GM15510 (cell line): ENCODE measurements around the gene TTC34.

Experiments used
- POLR2A ChIP-seq: IDR thresholded peaks from 3 replicates; pipeline ENCODE4 v1.6.1; 2011; ENCODE audit warnings: borderline replicate concordance; ENCODE audit not compliant: insufficient read length; ENCODE audit errors: extremely low read depth

TTC34 gene

DNA sequence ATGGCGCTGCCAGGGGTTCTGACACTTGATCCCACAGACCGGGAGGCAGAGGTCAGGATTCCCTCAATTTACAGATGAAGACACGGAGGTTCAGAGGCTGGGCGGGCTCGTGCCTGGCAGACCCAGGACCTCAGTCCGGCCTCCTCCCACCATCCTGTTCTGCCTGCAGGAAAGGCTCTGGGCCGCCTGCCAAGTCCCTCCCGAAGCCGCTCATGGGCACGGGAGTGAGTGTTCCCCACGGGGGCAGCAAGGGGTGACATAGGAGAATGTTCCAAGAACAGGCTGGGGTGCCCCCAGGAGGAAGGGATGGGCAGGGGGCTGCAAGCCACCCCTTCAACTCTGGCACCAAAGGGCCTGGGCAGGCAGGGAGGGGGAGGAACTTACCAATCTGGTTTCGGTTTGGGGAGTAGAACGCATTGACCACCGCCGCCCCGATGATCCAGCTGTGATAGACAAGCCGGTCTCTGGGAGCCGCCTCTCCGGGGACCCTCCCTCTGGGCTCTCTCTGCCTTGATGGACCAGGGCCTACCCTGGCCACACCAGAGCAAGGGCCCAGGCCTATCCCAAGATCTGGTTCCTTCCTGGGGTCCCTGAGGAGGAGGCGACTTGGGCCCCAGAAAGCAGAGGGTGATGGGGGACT, 207.4 kb downstream of the TTC34 start:
- no peak for TF ChIP-seq POLR2A

DNA sequence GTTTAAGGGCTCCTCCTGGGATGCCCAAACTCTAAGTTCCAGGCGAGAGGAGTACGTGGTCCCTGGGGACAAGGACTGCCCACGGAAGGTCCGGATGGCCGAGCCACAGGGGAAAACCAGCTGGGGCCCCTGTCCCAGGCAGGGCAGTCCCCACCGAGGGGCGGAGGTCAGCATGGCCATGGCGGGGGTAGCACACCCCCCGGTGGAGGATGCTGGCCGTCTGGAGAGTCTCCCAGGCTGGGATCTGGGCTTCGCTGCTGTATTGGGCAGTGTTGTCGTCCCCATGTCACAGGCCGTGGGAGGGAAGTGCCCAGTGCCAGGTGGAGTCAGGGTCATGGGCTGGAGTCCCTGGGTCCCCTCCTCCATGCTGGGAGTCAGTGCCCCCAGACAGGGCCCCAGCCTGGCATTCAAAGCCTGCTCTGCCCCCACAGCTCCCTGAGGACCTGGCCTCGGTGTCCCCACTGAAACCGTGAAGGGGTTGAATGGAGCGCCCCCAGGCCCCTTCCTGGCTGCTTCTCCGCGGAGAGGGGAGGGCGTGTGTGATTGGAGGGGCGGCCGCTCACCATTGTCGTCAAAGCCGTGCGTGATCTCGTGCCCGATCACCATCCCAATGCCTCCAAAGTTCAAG, 208.1 kb downstream of the TTC34 start:
- no peak for TF ChIP-seq POLR2A

DNA sequence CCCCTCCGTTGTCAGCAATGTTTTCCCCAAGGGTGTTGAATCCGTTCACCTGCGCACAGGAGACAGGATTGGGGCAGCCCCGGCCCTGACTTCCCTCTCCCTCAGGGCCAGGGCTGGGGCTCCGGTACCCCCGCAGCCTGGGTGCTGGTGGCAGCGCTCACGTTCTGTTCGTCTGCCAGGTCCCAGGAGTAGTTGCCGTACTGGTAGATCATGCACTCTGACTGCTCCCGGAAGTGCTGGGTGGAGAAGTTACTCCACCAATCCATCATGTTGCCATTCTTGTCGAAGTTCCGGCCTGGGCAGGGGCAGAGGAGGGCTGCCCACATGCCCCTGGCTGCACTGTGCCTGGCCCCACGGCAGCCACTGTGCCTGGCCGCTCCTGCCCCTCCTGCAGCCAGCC, 208.8 kb downstream of the TTC34 start:
- no peak for TF ChIP-seq POLR2A

DNA sequence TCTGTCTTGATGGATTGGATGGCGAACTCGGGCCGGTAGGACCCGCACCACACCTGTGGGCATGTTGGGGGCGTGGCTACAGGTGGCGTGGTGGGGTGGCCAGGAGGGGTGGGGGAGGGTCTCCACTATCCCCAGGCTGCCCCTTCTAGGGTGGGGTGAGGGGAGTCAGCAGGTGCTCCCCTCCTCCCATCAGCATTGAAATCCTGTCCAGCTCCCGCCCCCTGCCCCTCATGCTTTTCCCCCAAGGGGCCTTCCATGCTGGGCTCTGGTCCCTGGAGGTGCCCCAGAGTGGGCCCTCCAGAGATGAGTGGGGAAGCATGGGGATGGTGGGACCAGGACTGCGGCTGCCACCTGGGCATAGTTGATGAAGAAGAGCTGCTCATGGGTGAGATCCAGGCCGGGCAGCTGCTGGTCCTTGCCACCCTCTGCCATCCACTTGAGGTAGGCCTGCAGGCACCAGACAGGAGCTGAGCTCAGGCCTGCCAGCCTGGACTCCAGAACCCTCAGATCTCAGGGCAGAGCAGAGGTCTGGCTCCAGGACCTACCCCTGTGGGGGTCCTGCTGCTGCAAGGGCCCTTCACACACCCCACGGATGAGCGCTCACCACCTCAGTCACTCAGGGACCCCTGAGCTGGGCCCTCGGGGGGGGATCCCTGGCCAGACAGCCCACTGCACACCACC, 209.8 kb downstream of the TTC34 start:
- TF ChIP-seq POLR2A: no peak

DNA sequence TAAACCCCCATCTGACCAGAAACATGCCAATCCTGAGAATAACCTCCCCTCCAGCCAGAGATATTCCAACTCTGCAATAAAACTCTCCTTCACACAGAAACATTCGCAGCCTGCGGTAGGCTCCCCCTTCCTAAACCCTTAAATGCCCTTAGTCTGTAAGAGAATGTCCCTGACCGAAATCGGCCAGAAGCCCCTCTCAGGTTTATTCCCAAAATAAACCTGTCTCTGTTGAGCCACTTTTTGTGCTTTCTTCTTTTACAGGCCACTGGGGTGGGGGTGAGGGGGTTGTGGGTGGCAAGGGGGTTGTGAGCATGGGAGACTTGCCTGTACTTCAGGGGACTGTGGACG, 210.3 kb downstream of the TTC34 start:
- TF ChIP-seq POLR2A: no peak

DNA sequence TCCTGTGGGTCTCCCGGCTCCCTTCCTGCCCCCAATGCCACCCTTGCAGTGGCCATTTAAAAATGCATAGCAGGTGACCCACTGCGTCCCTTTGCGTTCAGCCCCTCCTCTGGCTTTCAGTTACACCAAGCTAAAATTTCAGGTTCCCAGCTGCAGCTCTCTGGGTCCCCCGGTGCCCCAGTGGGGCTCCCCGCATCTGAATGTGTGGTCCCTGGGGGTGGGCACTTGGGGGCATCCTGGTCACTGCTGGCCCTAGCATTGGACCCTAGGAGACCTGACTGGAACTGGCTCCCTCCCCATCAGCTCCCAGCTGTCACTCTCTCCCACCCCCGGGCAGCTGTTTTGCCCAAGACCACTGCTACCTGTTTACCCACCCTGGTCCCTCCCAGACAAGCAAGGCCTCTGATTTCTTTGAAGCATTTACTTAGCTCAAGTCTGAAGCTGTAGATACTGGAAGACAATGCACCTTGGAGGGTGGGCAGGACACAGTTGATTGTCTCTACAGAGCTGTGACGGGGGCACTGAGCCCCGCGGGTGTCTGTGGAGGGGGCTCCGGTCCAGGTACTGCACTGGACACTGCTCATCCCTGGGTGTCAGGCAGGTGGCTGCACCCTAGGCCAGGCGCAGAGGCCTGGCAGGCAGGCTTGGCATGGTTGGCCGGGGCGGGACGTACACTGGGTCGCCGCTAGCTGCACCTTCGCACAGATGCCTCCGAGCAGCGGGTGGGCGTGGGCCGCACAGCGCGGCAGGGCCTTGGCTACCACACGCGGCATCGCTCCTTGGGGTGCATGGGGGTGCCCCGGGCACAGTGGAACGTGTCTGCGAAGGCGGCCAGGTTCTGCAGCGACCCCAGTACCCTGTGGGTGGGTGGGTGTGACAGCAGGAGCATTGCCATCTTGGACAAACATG, 211.0 kb downstream of the TTC34 start:
- TF ChIP-seq POLR2A: no peak

DNA sequence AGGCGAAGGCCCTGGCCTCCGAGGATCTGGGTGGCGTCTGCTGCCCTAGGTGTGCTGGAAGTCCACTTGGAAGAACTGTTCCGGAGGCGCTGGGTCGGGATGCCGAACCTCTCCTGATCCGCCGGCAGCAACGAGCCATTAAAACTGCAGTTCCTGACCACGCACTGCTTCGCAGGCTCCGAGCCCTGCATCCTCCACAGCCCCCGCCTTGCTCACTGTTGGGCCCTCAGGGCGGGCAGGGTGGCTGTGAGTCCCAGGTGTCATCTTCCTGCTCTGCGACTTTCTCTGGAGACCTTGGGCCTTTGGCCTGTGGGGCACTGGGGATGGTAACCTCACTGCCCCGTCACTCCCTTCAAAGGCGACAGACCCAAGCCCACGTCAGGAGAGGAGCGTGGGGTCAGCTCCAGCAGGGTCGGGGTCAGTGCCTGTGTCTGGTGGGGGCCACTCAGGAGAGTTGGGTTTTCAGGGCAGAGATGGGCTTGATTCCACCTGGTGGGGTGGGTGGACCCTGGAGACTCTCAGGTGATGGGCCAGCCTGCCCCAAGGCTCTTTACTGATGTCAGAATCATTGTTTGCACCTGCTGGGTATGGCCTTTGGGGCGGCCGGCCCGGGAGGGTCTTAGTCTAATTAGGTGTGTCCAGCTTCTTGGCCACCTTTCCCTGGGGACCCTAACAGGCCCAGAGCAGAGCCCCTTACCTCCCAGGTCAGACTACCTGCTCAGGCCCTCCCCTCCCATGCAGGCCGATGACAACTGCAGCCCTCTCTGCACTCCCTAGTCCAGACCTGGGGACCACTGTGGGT, 211.9 kb downstream of the TTC34 start:
- TF ChIP-seq POLR2A: no peak

DNA sequence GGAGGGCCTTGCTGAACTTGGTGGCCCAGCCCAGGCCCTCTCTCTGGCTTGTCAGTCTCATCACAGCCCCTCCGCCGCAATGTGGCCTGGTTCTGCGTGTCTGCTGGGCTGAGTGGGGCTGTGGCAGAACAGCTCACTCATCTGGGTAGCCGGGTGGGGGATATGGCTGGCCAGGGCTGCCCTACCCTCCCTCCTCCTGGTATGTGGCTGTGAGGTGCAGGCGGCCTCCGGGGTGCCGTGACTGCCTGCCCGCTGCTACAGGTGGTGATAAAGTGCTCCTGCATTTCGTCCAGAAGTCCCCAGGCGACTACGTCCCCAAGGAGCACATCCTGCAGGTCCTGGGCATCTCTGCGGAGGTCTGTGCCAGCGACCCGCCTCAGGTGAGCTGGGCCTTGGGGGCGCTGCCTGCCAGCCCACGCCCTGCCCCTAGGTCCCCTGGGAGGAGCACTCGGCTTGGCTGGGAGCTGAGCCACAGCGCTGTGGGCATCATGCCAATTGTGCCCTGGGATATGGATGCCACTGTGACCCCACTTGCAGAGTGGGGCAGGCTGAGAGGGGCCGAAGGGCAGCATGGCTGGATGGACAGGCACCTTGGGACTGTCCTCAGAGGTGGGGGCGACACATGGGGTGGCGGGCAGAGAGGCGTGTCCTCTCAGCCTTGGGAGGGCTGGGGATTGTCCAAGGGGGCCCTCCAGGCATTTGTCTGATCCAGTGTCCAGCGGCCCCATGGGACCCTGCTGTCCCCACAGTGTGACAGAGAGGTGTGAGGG, 212.6 kb downstream of the TTC34 start:
- TF ChIP-seq POLR2A: no peak

DNA sequence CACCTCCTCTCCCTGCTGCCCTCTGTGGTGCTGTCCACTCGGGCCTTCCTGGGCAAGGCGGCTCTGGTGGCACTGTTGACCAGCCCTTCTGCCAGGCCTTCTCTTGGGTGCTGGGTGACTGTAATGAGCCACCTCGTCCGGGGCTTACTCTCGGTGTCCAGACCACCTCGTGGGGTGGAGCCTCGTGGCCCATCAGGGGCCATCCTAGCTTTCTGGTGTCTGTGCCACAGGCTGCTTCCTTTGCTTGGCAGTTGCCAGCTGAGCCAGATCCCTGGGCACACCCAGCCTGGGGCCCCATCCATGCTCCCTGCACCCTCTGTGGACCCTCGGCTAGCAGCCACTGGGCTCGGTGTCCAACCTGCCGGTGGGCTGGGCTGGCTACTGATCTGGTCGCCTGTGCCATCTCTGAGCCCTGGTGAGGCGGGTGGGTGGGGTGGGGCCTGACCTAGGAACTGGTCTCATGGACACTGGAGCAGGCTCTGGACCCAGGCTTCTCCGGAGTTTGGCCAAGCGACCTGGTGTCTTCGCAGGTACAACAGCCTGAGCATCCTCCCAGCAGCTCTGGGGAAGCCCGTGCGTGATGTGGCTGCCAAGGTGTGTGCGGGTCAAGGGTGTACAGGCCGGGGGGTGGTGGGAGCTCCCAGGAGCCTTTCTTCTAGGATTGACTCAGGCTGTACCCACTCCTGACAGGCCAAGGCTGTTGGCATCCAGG, 213.5 kb downstream of the TTC34 start:
- TF ChIP-seq POLR2A: no peak

DNA sequence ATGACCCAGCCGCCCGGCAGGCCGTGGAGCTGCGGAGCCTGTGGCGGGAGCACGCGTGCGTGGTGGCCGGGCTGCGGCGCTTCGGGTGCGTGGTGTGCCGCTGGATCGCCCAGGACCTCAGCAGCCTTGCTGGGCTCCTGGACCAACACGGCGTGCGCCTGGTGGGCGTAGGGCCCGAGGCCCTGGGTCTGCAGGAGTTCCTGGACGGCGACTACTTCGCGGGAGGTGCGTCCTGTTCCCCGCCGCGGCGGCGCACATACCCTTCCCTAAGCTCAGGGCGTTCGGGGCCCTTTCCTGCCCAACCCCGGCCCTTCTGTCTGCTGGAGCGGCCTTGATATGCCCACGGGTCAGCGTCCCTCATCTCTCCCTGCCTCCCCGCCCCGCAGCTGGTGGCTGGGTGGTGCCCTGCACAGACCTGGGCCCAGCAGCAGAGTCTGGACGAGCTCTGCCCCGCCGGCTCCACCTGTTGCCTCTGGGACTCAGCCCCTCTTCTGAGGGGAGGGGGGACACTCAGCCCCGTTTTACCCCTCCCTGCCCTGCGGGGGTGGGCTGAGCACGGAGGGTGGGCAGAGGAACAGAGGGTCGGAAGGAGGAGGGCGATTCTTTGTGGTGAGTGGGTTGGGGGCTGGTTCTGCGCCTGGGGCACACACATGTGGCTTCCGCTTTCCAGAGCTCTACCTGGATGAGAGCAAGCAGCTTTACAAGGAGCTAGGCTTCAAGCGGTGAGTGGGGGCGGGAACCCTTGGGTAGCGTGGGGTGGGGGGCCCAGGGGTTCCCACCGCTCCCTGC, 214.2 kb downstream of the TTC34 start:
- no peak for TF ChIP-seq POLR2A

DNA sequence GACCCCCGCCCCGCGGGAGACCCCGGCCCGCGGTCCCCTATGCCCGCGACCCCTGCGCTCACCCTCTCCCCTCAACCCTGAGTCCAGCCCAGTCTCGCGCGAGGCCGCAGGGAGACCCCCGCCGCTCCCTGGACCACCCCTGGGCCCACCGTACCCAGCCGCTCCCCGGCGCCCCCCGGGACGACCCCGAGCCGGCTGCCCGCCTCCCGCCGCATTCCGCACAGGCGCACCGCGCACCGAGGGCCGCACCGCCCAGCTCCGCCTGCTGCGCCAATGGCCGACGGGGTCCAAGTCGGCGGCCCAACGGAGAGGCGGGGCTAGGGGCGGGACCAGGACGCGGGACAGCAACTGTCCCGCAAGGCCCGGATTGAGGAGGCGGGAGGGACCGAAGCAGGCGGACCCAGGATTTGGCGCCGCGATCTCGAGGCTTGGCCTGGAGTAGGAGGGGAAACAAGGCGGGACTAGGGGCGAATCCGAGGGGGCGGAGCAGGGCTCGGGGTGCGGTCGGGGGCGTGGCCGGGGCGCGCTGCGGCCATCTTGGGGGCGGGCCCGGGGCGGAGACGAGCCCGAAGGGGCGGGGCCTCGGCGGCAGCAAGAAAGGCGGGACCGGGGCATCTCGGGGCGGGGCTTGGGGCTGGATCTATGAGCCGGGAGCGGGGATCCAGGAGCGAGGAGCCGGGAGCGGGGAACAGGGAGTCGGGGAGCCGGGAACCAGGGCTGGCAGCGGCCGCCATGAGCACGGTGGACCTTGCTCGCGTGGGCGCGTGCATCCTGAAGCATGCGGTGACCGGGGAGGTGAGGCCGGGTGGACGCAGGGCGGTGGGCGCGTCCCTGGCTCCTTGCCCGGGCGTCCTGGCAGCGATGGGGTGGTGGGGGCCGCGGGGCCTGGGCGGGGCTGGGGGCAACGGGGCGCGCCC, 215.1 kb downstream of the TTC34 start, which contains the start of gene PRXL2B:
Gene PRXL2B (plus strand): TSS at position 624 of the 917 bp plus-strand sequence. CDS start 109 bp downstream, at position 733.
- peak; percentile 74 for TF ChIP-seq POLR2A
